HG03108 (cell line): Measurements from ENCODE around the gene SHISA6.

Source experiments
- ATAC-seq: cut with Tn5 transposase; IDR thresholded peaks from one replicate; pipeline ENCODE4 v1.9.1; 2021; ENCODE audit warnings: moderate library complexity; ENCODE audit not compliant: unreplicated experiment

SHISA6 gene

DNA sequence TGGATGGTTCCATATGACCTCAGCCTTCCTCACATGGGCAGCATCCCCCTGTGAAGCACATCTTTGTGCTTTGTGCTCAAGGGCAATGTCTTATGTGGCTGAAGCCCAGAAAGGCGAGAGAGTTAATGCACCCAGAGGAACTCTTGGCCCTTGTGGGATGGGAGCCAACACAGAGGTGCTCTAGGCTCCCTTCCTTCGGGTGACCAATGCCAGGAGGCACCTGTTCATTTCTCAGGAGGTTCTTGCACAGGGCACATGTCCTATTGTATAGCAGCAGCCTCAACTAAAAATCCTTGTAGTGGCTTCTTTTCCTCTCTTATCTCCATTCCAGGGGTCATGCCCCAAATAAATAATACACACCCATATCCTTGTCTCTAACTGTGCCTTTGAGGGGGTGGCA lies 273.6 kb downstream of the SHISA6 start:
- ATAC-seq, result no peak

DNA sequence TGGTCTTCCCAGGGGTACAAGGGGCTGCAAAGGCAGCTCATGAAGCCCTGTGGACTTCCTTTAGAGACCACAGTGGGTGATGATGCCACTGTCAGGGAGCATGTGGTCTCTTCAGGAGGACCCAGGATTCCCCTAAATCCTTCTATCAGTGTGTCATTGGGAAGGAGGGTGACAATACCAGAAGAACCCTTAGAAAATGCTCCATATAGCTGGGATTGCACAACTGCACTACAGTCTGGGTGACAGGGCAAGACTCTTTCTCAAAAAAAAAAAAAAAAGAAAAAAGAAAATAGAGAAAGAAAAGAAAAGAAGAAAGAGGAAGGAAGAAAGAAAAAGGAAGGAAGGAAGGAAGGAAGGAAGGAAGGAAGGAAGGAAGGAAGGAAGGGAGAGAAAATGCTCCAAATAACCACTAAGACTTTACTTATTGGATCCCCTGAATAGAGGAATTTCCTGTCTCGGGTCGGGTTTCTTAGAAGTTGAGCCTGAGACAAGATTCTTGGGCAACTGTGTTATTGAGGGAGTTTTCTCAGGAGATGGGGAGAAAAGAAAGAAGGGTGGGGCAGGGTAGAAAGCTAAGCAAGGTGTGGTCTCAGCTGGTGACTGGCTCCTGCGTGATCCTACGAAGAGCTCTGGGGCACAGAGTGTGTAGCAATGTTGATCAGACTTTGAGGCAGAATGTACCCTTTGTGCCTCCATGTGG lies 274.1 kb downstream of the SHISA6 start:
- no peak for ATAC-seq

DNA sequence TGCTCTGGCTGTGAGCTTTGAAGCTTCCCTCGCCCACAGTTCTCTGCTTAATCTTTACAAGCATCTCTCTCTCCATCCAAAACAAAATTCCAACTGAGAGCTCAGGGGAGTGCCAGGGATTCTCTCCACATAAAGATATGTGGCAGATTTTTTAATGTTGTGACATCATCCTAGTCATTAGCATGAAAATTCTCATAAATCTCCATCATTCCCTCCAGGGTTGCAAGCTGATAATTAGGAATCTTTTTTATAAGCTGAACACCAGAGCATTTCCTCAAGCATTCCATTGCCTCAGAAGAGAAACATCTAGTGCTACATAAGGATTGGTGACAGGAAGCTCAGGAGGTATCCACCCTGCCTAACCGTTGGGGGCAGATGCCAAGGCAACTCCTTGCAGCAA lies 274.9 kb downstream of the SHISA6 start:
- ATAC-seq, result no peak

DNA sequence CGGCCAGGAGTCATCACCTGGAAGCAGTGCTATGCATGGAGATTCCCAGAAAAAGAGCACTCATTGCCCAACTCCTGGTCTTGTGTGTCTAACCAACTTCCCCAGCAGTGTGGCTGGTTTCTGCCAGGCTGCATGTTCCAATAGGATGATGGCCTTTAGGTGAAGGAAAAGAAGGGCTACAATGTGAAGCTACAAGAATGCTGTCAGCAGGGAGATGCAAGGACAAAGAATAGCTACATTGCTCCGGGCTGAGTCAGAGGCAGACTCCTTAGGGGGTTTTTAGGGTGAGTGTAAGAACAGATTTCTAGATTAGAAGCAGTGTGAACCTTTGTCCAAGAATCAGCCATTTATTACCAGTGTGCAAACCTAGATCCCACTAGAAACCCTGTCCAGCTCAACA lies 294.2 kb downstream of the SHISA6 start:
- ATAC-seq, result no peak

DNA sequence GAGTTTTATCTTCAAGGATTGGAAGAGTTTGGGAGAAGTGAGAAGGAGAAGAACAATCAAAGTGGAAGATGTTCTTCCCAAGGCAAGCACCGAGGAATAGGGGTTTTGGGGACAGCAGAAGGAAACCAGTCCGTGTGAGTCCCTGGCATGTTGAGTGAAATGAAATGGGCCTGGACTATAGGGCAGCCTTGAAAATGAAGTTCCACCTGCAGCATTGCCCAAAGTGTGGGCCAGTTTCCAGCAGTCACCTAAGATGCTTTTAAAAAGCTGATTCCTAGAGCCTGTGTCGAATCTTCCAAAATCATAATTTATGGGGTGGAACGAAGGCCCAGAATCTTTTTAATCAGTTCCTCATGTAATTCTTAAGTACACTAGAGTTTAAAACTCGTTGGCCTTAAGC lies 297.4 kb downstream of the SHISA6 start:
- no peak for ATAC-seq

DNA sequence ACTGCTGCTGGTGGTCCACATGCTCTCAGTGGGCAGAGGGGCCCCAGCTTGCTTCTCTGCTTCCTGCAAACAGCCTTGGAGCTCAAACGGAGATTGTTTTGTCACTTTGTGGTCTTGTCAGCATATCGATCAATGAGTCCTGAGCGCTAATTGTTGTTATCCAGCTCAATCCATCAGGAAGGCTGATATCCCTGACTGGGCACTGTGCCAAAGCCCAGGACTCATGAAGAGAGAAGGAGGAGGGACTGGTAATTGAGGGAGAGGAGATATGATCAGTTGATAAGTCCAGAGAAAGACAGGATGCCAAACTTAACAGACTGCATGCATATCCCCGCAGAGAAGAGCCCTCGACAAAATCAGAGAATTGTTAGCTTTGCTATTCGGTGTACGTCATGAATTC lies 298.6 kb downstream of the SHISA6 start:
- ATAC-seq, result no peak

DNA sequence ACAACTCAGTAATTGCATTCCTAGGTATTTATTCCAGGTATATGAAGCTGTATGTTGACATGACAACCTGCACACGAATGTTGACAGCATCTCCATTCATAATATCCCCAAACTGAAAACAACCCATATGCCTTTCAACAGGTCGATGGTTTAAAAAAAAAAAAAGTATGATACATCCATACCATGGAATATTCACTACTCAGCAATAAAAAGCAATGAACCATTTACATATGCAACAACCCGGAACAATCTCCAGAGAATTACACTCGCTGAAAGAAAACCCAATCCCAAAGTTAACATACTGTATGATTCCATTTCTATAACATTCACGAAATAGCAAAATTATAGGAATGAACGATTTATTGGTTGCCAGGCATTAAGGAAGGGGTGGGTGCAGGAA lies 304.0 kb downstream of the SHISA6 start:
- ATAC-seq, result no peak

DNA sequence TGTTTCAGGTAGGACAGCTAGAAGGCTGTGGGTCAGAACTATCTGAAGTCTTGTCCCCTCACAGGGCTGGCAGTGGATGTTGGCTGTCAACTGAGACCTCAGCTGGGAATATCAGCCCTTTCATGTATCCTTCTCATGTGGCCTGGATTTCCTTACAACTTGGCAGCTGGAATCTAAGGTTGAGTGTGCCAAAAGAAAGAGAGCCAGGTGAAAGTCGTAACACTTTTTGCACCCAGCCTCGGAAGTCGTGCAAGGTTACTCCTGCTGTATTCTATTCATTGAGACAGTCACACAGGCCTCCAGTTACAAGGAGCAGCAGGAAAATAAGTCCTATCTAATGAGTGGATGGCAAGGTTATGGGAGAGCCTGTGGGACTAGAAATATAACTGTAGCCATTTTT lies 304.7 kb downstream of the SHISA6 start:
- ATAC-seq, result no peak

DNA sequence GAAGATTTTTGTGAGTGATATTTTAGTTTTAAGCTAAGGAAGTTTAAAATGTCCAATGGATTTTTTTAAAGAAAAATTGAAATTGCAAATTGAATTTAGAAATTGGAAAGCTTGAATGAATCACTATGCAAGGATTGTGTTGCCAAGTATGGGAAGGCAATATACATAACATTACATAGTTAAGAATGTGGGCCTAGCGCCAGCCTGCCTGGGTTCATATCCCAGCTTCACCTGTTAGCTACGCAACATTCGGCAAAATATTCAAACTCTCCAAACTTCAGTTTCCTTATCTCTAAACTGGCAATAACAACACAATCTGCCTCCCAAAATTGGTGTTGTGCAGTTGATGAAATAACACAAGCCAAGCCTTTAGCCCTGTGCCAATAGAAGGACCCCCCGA lies 306.8 kb downstream of the SHISA6 start:
- ATAC-seq, result no peak

DNA sequence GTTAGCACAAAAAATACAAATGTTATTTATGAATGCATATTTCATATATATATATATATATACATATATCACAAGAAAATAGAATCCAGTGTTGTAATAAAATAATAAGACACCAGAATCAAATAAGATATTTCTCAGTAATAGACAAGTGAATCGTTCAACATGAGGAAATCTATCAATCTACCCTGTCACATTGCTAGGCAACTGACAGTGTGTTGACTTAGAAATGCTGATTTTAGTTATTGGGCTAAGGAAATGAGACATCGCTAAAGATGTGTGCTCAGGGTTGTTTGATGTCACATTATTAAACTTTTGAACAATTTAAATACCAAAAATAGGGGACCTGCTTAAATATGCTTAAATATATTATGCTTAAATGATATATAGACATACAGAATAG lies 307.4 kb downstream of the SHISA6 start:
- ATAC-seq, result no peak

DNA sequence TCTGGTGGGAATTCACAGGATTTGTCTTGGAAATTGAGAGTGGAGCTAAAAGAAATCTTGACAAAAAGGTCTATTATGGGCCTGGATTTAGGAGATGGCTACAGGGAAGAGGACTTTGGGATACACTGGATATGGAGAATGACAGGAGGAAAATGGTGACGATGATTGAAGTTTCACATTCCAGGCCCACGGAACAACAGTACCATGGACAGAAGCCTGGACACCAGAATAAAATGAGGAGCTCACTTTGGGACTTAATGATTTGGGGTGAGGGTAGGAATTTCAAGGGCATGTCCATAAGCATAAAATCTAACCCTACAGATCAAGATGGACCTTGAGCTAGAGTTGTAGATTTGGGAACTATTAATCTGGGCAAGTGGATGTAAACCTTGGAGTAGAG lies 309.4 kb downstream of the SHISA6 start:
- ATAC-seq, result no peak

DNA sequence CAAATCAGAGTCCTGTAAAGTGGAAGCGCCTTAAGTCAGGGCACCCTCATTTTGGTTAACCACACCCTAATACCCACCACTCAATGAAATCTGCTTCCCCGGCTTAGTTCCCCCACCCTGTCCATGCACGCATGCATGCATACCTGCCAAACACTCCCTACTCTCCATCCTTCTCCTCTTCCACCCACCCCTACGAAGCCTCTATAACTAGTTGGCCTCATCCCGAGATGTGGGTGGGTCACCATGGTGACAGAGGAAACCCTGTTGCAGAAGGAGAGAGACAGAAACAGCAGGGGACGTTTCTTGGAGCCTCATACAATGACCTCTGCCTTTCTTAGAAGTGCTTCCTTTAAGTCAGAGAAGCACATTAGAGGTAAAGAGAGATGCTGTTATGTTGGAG lies 310.4 kb downstream of the SHISA6 start:
- ATAC-seq, result no peak

DNA sequence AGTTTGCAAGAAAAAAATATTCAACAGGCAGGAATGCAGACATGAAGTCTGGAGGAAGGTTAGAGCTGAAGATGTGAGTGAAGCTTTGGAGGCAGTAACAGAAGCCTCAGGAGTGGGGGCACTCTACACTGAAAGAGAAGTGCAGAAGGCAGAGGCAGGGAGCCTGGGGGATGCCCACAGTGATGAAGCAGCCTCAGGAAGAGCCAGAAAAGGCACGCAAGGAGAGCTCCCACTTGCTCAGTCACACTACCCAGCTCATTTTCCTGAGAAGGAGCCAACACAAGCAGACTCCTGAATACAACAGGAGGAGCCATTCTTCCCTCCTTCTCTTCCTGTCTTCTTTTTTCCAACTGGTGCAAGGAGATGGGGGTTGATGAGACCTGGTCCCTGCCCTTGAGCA lies 312.1 kb downstream of the SHISA6 start:
- ATAC-seq, result no peak

DNA sequence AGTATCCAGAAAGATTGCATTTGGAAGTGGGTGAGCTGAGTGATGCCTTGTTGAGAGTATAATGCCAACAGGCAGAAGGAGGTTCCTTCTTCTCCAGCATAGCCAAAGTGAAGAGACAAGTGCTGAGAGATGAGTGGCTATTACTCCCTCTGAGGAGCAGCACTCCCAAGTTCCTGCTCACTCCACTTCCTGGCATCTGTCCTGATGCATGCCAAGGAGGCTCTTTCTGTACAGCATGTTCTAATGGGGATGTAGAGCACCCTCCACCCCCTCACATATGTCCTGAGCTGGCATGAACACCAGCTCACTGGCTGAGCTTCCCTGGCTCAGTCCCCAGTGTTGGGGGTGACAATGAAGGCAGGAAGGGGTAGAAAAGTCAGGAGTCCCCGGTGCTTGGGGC lies 313.0 kb downstream of the SHISA6 start:
- no peak for ATAC-seq

DNA sequence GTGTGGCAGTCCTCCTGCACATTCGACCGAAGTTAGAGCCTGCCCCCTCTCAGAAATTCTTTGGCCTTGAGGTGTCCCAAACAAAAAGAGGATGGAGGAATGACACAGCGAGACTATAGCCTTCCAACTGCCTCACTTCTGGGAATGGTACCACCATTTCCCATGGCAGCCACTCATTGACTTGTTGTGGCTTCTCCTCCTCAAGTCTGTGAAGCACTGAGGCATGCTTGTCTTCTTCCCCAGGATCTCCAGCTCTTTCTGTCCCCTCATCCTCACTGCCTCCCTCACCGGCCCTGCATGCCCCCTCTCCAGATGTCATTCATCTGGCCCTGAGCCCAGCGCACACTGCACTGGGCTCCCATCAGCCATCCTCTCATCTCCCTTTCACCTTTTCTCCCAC lies 313.5 kb downstream of the SHISA6 start:
- ATAC-seq, result no peak

DNA sequence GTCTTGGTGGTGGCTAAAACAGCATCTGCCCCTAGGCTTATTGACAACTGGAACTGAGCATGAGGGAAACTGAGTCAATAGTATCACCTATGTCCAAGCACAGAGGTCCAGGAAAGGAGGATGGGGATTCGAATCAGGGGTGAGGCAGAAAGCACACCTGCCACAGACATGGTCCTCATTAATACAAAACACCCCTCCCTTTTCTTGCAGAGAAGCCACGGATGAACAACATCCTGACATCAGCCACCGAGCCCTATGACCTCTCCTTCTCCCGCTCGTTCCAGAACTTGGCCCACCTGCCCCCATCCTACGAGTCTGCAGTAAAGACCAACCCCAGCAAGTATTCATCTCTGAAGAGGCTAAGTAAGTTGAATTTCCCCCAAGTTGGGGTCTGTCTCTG lies 314.5 kb downstream of the SHISA6 start:
- ATAC-seq, result no peak

DNA sequence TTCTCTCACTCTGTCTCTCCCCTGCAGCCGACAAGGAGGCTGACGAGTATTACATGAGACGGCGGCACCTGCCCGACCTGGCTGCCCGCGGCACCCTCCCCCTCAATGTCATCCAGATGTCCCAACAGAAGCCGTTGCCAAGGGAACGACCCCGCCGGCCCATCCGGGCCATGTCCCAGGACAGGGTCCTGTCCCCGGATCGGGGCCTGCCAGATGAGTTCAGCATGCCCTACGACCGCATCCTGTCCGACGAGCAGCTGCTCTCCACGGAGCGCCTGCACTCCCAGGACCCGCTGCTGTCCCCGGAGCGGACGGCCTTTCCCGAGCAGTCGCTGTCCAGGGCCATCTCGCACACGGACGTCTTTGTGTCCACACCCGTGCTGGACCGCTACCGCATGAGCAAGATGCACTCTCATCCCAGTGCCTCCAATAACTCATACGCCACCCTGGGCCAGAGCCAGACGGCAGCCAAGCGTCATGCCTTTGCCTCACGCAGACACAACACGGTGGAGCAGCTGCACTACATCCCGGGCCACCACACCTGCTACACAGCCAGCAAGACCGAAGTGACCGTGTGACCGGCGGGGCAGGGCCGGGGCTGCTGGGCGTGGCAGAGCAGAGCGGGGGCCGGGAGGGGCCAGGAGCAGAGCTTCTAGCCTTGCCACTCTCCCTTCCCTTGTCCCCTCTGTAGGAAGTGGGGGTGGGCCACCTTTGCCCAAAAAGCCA lies 316.9 kb downstream of the SHISA6 start:
- ATAC-seq, result no peak

DNA sequence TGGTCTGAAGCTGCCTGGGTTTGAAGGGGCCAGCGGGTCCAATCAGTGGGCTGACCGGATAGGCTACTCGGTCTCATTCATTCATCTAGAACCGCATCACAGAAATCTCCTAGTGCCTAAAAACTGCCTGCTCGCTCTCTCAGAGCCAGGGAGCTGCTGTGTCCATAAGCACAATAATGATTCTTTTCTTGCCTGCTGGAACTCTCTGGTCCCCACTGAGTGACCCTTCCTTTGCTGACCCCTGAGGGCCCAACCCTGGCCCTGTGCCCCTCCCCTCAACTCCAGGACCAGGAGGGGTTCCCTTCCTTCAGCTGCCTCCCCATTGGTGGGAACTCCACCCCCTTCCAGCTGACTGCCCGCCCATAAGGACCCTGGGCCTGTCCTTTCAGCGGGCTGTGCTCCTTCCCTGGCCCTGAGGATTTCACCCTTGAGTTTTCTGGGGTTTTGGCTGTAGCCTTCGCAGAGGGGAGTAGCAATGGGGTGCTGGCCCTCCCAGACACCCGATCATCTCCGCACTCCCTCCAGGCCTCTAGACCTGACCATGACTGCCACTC lies 317.7 kb downstream of the SHISA6 start:
- ATAC-seq, result no peak

DNA sequence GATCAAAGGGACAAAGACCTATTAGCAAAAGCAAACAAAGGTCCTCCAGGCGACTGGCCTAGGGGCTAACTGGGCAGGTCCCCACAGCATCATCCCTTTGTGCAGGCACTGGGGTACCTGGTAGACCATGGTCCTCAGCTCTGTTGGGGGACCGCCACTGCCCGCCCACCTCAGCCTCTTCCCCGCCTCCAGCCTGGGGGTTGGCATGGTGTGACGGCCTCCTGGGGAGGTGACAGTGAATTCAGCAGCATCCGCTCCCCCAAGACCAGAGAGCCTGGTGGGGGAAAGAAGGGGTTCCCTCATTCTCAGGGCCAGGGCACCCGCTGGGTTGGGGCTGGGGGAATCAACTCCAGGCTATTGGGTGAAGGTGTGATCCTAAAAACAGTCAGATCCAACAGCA lies 318.6 kb downstream of the SHISA6 start:
- no peak for ATAC-seq

DNA sequence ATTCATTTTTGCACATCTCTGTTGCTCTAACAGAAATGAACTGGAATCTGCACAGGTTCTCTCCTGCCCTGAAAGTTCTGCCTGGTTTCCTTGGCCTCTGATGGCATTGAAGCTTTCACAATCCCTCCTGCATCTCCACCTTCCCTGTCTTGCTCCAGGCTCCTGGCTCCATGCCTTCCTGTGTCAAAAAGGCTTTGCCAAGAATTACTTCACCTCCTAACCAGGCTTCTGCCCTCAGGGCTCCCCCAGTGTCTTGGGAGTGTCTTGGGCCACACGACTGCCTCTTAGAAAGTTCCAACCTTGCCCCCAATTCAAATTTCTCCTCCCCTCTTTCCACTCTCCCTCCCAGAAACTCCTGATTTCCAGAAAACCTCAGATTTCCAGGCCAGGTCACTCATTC lies 320.3 kb downstream of the SHISA6 start:
- no peak for ATAC-seq

DNA sequence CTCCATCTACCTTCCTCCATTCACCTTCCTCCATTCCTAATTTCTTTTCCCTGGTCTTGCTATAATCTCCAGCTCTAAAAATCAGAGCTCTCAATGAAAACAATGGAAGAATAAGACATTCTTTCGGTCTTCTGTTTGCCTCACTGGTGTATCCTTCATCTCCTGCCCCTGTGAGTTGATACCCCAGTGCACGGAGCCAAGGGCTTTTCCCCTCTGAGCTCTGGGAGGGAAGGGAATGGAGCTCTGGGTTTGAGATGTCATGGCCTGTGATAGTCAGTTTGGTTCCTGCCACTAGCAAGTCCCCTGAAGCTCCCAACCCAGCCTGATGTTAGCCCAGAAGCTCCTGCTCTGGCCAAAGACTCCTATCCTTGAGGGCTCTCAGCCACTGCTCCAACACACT lies 320.7 kb downstream of the SHISA6 start:
- ATAC-seq, result no peak

DNA sequence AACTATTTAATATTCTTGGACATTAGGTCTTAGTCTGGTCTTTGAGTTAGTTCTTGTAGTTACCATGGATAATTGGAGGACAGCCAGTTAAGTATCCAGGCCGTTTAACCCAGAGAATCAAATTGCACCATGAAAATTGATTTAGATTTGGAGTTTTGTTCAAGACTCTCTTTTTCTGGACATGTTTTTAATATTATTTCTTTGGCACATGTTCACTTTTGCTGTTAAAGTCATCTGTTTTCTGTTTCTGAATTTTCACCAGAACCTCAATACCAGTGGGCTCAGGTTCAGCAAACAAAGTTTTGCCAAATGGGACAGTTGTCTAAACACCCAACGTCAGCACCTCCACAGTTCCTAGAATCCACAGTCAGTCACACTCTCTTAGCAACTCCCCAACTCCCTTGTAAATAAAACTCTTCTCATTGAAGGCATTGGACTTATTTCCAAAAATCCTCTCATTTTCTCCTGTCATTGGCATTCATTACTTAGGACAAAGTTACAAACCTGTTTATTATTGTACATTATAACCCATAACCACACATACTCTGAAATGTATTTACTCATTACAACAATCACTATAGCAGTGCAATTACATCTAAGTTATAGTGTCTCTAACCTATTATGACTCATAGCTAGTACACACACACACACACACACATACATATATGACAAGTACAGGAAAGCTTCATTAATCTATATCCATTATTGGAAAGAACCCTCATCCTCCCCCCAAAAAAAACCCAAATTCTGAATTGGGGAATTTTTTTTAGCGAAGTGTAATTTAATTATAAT lies 323.8 kb downstream of the SHISA6 start:
- no peak for ATAC-seq
